ENCODE measurements around the gene TECPR1.

TECPR1 gene

DNA sequence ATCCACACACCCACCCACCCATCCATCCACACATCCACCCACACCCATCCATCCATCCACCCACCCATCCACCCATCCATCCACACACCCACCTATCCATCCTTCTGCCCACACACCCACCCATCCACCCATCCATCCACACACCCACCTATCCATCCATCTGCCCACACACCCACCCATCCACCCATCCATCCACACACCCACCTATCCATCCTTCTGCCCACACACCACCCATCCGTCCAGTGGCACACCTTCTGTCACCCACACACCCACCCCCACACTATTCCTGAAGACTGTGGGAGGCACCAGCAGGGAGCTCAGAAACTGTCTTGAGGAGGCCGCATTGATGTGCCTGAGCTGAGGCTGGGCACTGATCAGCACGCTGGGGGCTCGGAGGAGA is 9.1 kb downstream of the TECPR1 start:
- H3K4me3 ChIP-seq (ENCODE audit: low read length), result no peak overlapping the region
- no peak for DNase-seq (ENCODE audit: low read depth)
- TF ChIP-seq, protein P1, sequence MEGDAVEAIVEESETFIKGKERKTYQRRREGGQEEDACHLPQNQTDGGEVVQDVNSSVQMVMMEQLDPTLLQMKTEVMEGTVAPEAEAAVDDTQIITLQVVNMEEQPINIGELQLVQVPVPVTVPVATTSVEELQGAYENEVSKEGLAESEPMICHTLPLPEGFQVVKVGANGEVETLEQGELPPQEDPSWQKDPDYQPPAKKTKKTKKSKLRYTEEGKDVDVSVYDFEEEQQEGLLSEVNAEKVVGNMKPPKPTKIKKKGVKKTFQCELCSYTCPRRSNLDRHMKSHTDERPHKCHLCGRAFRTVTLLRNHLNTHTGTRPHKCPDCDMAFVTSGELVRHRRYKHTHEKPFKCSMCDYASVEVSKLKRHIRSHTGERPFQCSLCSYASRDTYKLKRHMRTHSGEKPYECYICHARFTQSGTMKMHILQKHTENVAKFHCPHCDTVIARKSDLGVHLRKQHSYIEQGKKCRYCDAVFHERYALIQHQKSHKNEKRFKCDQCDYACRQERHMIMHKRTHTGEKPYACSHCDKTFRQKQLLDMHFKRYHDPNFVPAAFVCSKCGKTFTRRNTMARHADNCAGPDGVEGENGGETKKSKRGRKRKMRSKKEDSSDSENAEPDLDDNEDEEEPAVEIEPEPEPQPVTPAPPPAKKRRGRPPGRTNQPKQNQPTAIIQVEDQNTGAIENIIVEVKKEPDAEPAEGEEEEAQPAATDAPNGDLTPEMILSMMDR (conservative IDR thresholded peaks at IDR 0.05; ENCODE audit: low read depth, low read length), result no peak

DNA sequence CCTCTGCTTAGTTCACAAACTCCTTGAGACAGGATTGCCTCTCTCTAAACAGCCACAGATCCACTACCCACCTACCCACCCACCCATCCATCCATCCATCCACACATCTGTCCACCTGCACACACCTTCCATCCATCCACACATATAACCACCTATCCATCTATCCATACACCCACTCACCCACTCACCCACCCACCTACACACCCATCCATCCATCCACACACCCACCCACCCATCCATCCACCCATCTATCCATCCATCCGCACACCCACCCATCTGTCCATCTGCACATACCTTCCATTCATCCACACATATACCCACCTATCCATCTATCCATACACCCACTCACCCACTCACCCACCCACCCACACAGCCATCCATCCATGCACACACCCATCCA is 9.7 kb downstream of the TECPR1 start:
- no peak overlapping the region for H3K4me3 ChIP-seq (ENCODE audit: low read length)
- TF ChIP-seq, protein P1 (conservative IDR thresholded peaks at IDR 0.05; ENCODE audit: low read depth, low read length), result no peak
- no peak for DNase-seq (ENCODE audit: low read depth)

DNA sequence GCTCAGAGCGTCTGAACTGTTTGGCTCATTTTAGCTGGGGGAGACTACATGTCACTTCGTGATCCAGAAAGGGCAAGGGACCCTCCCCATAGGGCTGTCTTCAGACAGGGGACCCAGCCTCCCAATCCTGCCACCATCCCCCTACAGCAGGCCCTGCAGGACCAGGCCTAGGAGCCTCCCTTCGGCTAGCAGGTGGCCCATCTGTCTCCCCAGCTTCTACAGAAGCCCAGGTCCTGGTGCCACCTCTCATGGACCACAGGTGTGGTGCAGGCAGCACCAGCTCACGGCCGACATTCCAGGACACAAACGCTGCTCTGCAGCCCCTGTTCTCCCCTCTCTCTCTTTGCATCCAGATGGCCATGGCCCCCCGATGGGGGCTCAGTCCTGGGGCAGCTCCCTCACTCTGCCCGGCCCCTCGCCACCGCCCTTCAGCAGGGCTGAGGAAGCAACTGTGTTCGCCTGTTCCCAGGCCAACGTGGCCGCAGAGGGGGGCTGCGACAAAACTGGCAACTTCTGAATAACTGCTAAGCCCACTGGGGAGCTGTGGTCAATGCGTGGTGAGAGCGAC is 10.3 kb downstream of the TECPR1 start:
- TF ChIP-seq, protein P1 (conservative IDR thresholded peaks at IDR 0.05; ENCODE audit: low read depth, low read length), result no peak
- no peak for DNase-seq (ENCODE audit: low read depth)
- H3K4me3 ChIP-seq (ENCODE audit: low read length), result no peak overlapping the region

DNA sequence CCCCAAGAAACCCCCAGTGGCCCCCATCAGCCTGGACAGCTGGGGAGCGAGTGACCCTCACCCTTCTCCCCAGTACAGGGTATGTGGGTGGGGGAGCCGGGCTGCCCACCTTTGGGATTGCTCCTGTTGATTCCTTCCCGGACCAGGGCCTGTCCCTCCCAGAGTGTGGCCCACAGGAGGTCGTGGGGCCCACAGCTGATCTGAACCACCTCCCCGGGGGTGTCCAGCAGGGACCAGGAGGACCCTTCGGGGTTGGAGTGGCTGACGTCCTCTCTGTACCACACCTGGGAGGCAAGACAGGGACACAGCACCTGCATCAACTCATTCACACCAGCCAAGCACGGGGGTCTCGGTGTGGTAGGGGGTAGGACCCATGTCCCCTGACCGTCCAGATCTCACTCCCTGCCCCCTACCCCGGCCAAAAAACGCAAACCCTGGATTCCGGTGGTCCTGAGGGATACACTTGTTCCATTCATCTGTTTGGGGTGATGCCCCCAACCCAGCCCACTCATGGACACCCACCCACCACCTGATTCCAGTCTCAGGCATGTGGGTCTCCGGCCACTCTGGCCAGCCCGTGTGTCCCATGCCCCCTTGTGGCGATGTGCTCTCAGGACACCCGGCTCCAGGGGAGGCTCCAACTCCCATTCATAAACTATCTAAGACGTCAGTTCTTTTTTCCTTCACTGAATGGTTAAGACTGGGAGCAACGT is 10.9 kb downstream of the TECPR1 start:
- TF ChIP-seq, protein P1 (conservative IDR thresholded peaks at IDR 0.05; ENCODE audit: low read depth, low read length), result peak; percentile 90
- no peak overlapping the region for H3K4me3 ChIP-seq (ENCODE audit: low read length)
- no peak for DNase-seq (ENCODE audit: low read depth)

DNA sequence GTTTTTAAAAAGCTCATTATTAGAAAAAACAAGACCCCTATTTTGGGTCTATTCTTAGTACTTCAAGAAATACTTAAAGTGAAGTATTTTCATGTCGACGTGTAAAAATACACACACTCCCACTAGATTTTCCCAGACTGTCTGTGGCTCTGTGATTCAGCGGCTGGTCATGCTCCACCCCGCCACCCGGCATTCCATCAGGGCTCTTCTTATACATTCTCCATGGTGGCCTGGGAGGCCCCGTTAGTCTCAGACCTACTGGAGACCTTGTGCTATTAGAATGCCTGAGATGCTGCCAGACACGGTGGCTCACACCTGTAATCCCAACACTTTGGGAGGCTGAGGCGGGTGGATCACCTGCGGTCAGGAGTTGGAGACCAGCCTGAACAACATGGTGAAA is 13.1 kb downstream of the TECPR1 start:
- TF ChIP-seq, protein P1 (conservative IDR thresholded peaks at IDR 0.05; ENCODE audit: low read depth, low read length), result no peak
- no peak for DNase-seq (ENCODE audit: low read depth)
- no peak overlapping the region for H3K4me3 ChIP-seq (ENCODE audit: low read length)

DNA sequence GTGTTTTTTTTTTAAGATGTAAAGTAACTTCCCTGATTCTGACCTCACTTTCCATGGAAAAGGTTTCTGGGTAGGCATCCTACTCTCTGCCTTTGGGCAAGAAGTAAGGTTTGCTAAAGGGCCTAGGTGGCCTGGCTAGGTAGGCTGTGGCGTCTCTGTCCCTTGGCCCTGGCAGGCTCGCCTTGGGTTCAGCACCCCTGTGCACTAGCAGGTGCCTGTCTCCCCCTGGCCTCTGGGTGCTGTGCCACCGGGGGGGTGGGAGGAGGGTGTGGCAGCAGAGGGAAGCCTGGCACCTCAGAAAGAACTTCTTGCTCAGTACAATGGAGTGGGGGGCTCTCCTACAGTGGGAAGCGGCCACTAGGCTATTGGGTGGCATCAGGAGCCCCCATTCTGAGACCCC is 14.0 kb downstream of the TECPR1 start:
- TF ChIP-seq, protein P1 (conservative IDR thresholded peaks at IDR 0.05; ENCODE audit: low read depth, low read length), result no peak
- DNase-seq (ENCODE audit: low read depth), result no peak
- no peak overlapping the region for H3K4me3 ChIP-seq (ENCODE audit: low read length)

Measured in retinal pigment epithelial cell (primary cell).